HL-60 (cell line): ENCODE data around the gene LTA4H.

Source experiments
- DNase-seq, 2 experiments: peaks; one replicate each; pipeline ENCODE4 v3.0.0-alpha.2; 2010 to 2020; ENCODE audit warnings: low read depth in 1 of 2, low spot score in 1 of 2
- H3K27ac ChIP-seq: fragments of 250-450 bp; sonication (Bioruptor Pico); replicated peaks from 2 replicates; pipeline ENCODE4 v1.5.1; 2020; ENCODE audit warnings: mild to moderate bottlenecking, moderate library complexity
- H3K27me3 ChIP-seq: fragments of 250-450 bp; sonication (Bioruptor Pico); 2 replicates; pipeline ENCODE4 v1.5.1; 2021; ENCODE audit warnings: mild to moderate bottlenecking, moderate library complexity; ENCODE audit not compliant: insufficient read depth, poor library complexity, severe bottlenecking
- H3K4me3 ChIP-seq: replicated peaks from 2 replicates; pipeline ENCODE4 v1.5.1; 2011; ENCODE audit warnings: mild to moderate bottlenecking, control low read depth, low read length; ENCODE audit not compliant: insufficient read depth
- CTCF ChIP-seq: IDR thresholded peaks from one replicate; pipeline ENCODE4 v1.5.1; 2011; ENCODE audit warnings: low read length, control low read depth, inconsistent platforms; ENCODE audit not compliant: insufficient read depth
- GABPA ChIP-seq: IDR thresholded peaks from 2 replicates; pipeline ENCODE4 v1.6.1; 2012; ENCODE audit warnings: low read depth
- POLR2AphosphoS5 ChIP-seq: IDR thresholded peaks from 2 replicates; pipeline ENCODE4 v1.6.1; 2012; ENCODE audit warnings: low read depth
- REST ChIP-seq: IDR thresholded peaks from 2 replicates; pipeline ENCODE4 v1.6.1; 2012; ENCODE audit warnings: low read depth; ENCODE audit not compliant: insufficient replicate concordance
- SPI1 ChIP-seq: IDR thresholded peaks from 2 replicates; pipeline ENCODE4 v1.6.1; 2012; ENCODE audit warnings: low read depth, mild to moderate bottlenecking, borderline replicate concordance

LTA4H gene

GRCh38 chr12:95988506-95989275 is 46.7 kb downstream of the LTA4H start:
- no peaks in the 10 kb centered on the region for H3K27me3 ChIP-seq
- no peak overlapping the region for H3K4me3 ChIP-seq
- TF ChIP-seq SPI1 = no peak
- no peak for TF ChIP-seq POLR2AphosphoS5
- no peak for TF ChIP-seq CTCF
- TF ChIP-seq GABPA = no peak
- no peak for TF ChIP-seq REST
- DNase-seq = no peak
- H3K27ac ChIP-seq = no peak overlapping the region

- DNase-seq = no peak
- H3K27me3 ChIP-seq = no peaks in the 10 kb centered on the region
Observed at GRCh38 chr12:95986635-95987570, 48.5 kb downstream of the LTA4H start.

More at GRCh38 chr12:95986635-95987570, 48.5 kb downstream of the LTA4H start:
- TF ChIP-seq CTCF (no peak), GABPA (no peak), REST (no peak), SPI1 (no peak), POLR2AphosphoS5 (no peak)
- H3K4me3 ChIP-seq = no peak overlapping the region
- no peak overlapping the region for H3K27ac ChIP-seq
